Measurements from ENCODE around the gene HECA. TPM values are rescaled to one million over a fixed set of nuclear protein-coding genes. Genes with fewer than 3 reads are reported as not detected.
A peak's percentile ranks its signal among the peaks of the same experiment; 100 is the strongest.
"Not testable (repeated sequence)": the region's sequence is repeated elsewhere in the genome, so short reads cannot be mapped to it uniquely, and the experiment has no call there.

HECA gene
- total and polyA plus RNA-seq, 11 donors = 16.5 to 67.0 (median 47.9) TPM

DNA sequence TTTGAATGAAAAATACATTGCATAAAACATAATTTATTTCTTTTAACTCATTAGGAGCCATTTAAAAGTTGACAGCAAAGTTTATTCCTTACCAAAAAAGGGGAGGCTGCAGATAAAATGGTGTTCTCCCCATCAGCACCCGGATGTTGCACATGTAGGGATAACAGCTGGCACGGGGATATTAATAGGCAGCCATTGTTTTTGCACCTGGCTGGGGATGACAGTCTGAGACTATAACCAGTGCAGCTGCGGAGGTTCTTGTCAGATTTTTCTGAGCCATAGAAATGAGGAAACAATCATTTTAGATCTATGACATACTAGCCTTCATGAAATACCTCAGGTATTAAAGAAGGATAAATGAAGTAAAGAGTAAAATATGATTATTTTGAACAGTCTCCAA lies 20.1 kb upstream of the HECA start:
- no peaks in the 10 kb centered on the region for H3K36me3 ChIP-seq
- TF ChIP-seq, protein P1, sequence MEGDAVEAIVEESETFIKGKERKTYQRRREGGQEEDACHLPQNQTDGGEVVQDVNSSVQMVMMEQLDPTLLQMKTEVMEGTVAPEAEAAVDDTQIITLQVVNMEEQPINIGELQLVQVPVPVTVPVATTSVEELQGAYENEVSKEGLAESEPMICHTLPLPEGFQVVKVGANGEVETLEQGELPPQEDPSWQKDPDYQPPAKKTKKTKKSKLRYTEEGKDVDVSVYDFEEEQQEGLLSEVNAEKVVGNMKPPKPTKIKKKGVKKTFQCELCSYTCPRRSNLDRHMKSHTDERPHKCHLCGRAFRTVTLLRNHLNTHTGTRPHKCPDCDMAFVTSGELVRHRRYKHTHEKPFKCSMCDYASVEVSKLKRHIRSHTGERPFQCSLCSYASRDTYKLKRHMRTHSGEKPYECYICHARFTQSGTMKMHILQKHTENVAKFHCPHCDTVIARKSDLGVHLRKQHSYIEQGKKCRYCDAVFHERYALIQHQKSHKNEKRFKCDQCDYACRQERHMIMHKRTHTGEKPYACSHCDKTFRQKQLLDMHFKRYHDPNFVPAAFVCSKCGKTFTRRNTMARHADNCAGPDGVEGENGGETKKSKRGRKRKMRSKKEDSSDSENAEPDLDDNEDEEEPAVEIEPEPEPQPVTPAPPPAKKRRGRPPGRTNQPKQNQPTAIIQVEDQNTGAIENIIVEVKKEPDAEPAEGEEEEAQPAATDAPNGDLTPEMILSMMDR (IDR thresholded peaks at IDR 0.05) = no peak
- no peak for TF ChIP-seq POLR2A (IDR thresholded peaks at IDR 0.05)
- intact Hi-C loops (cut with DNase I) = loop anchor here in 2 of 10 donors (5.0 kb wide), 1 partner anchor 297 kb away; no protein-coding TSS in a partner anchor
- no peak for DNase-seq
- H3K27me3 ChIP-seq = no peaks in the 10 kb centered on the region
- no peaks in the 10 kb centered on the region for H3K4me1 ChIP-seq
- H3K9me3 ChIP-seq = peaks cover 0 to 14% (median 1%) of the 10 kb centered on the region in 12 donors
- ATAC-seq = no peak
- 45 to 64% (median 49%) methylated on average over 3 of the region's 3 CpGs for WGBS, 4 donors
- H3K27ac ChIP-seq = no peak overlapping the region
- H3K4me3 ChIP-seq = no peak overlapping the region

DNA sequence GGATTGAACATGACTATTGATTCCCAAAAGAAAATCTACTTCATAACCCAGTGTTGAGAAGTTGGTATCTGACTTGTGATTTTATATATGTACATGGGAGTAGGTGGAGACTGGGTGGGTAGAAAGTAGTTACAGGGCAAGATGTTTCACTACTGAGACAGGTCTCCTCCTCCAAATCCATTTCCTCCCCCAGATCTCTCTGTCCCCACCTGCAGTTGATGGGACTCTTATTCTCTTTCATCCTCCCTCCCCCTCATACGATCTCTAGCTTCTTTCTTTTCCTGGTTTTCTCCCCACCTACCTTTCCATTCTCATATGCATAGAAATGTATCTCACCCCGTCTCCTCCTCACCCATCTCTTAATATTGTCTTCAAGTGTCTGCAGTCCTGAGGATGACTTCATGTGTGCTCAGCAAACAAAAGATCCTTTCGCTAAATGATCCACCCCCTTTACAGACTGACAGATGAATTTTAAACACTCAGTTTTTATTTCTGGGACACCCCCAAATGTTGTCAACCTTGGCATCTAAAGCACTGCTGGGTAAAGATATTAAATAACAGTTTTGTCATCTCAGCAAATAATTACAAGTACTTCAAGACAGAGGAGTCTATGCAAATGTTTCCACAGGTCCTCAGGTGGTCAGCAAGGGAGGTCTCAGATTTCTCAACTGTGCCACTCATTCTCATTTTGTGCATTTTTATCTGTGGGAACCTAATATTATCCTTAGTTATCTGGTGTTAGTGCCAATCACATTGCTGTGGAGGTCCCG lies 18.7 kb upstream of the HECA start:
- no peaks in the 10 kb centered on the region for H3K27me3 ChIP-seq
- 77 to 82% (median 78%) methylated on average over 4 of the region's 4 CpGs for WGBS, 4 donors
- no peak overlapping the region for H3K27ac ChIP-seq
- H3K4me3 ChIP-seq = no peak overlapping the region
- TF ChIP-seq, protein P1 (IDR thresholded peaks at IDR 0.05) = no peak
- no peak for TF ChIP-seq POLR2A (IDR thresholded peaks at IDR 0.05)
- peaks cover 0 to 23% (median 1%) of the 10 kb centered on the region in 12 donors for H3K9me3 ChIP-seq
- no peak for ATAC-seq
- H3K4me1 ChIP-seq = no peaks in the 10 kb centered on the region
- DNase-seq = no peak
- intact Hi-C loops (cut with DNase I) = no loop called here
- H3K36me3 ChIP-seq = no peaks in the 10 kb centered on the region

GRCh38 chr6:139117734-139118133 lies 17.1 kb upstream of the HECA start:
- Histone ChIP-seq H3K4me1 (no peaks in the 10 kb centered on the region), H3K27me3 (no peaks in the 10 kb centered on the region), H3K9me3 (peaks cover 0 to 23% (median 1%) of the 10 kb centered on the region in 12 donors), H3K4me3 (no peak overlapping the region), H3K36me3 (no peaks in the 10 kb centered on the region), H3K27ac (no peak overlapping the region)
- DNase-seq (no peak), ATAC-seq (no peak)
- TF ChIP-seq, protein P1 (IDR thresholded peaks at IDR 0.05) = peak in 2 of 12 donors; percentile 8 to 11
- TF ChIP-seq POLR2A (IDR thresholded peaks at IDR 0.05) = no peak
- 90 to 98% (median 92%) methylated on average over 1 of the region's 1 CpG for WGBS, 4 donors
- intact Hi-C loops (cut with DNase I) = no loop called here

DNA sequence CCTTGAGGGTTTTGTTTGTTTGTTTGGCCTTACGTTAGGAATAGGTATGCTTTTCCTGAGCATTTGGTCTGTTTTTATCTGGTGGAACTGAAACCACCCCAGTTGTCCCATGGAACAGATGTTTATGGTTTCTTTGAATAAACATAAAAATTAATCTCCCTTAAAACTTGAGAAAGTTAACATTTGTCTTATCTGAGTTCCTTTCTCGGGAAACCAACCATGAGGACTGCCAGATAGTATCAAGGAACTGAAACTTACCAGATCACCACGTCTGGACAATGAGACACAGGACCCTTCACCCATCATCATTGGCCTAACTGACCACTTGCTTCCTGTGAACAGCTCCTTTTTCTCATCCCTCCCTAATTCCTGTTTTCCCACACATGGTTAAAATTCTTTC lies 15.3 kb upstream of the HECA start:
- no peaks in the 10 kb centered on the region for H3K27me3 ChIP-seq
- no peaks in the 10 kb centered on the region for H3K36me3 ChIP-seq
- no peak for TF ChIP-seq POLR2A (IDR thresholded peaks at IDR 0.05)
- TF ChIP-seq, protein P1 (IDR thresholded peaks at IDR 0.05) = no peak
- H3K4me3 ChIP-seq = no peak overlapping the region
- peaks cover 0 to 23% (median 1%) of the 10 kb centered on the region in 12 donors for H3K9me3 ChIP-seq
- 62 to 74% (median 64%) methylated on average over 3 of the region's 3 CpGs for WGBS, 4 donors
- DNase-seq (no peak), ATAC-seq (no peak)
- H3K27ac ChIP-seq = no peak overlapping the region
- peaks cover 0 to 1% (median 0%) of the 10 kb centered on the region in 12 donors for H3K4me1 ChIP-seq
- intact Hi-C loops (cut with DNase I) = no loop called here

DNA sequence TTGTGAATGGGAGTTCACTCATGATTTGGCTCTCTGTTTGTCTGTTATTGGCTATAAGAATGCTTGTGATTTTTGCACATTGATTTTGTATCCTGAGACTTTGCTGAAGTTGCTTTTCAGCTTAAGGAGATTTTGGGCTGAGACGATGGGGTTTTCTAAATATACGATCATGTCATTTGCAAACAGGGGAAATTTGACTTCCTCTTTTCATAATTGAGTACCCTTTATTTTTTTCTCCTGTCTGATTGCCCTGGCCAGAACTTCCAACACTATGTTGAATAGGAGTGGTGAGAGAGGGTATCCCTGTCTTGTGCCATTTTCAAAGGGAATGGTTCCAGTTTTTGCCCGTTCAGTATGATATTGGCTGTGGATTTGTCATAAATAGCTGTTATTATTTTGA lies 12.1 kb upstream of the HECA start:
- not testable (repeated sequence) for H3K27ac ChIP-seq, ATAC-seq, DNase-seq, H3K4me3 ChIP-seq, H3K27me3 ChIP-seq, H3K36me3 ChIP-seq
- 58 to 87% (median 74%) methylated on average over 3 of the region's 3 CpGs for WGBS, 4 donors
- intact Hi-C loops (cut with DNase I) = loop anchor here in 1 of 10 donors (10.0 kb wide), 1 partner anchor 102 kb away; no protein-coding TSS in a partner anchor
- Histone ChIP-seq H3K9me3 (peaks cover 0 to 23% (median 1%) of the 10 kb centered on the region in 12 donors), H3K4me1 (peaks cover 0 to 23% (median 4%) of the 10 kb centered on the region in 12 donors)
